IPS-18c (cell line): ENCODE measurements around the gene STYK1.
"Not testable (repeated sequence)": the region's sequence is repeated elsewhere in the genome, so short reads cannot be mapped to it uniquely, and the experiment has no call there.

Source experiments
- H3K4me3 ChIP-seq: 2 replicates; pipeline ENCODE4 v1.7.0; 2013; ENCODE audit warnings: low read depth, mild to moderate bottlenecking, low read length, moderate library complexity; ENCODE audit not compliant: insufficient read depth
- H3K9me3 ChIP-seq: one replicate; pipeline ENCODE4 v1.6.1; 2013; ENCODE audit warnings: mild to moderate bottlenecking, low read length, moderate library complexity; ENCODE audit not compliant: control insufficient read depth, insufficient read depth

STYK1 gene

GRCh38 chr12:10636611-10637010 is 37.2 kb downstream of the STYK1 start:
- no peaks in the 10 kb centered on the region for H3K9me3 ChIP-seq
- no peak overlapping the region for H3K4me3 ChIP-seq

GRCh38 chr12:10636124-10636523 is 37.7 kb downstream of the STYK1 start:
- Histone ChIP-seq H3K4me3 (no peak overlapping the region), H3K9me3 (no peaks in the 10 kb centered on the region)

GRCh38 chr12:10635306-10635705 is 38.5 kb downstream of the STYK1 start:
- H3K9me3 ChIP-seq: no peaks in the 10 kb centered on the region
- no peak overlapping the region for H3K4me3 ChIP-seq

- H3K9me3 ChIP-seq: no peaks in the 10 kb centered on the region
- no peak overlapping the region for H3K4me3 ChIP-seq
Observed at GRCh38 chr12:10634427-10634826, 39.4 kb downstream of the STYK1 start.

- Histone ChIP-seq H3K4me3 (no peak overlapping the region), H3K9me3 (no peaks in the 10 kb centered on the region)
Observed at GRCh38 chr12:10633541-10633940, 40.3 kb downstream of the STYK1 start.

GRCh38 chr12:10632226-10632625 is 41.6 kb downstream of the STYK1 start:
- H3K9me3 ChIP-seq: no peaks in the 10 kb centered on the region

GRCh38 chr12:10624605-10625004 is 49.2 kb downstream of the STYK1 start:
- Histone ChIP-seq H3K9me3 (peaks cover 2% of the 10 kb centered on the region), H3K4me3 (no peak overlapping the region)

More at GRCh38 chr12:10632226-10632625, 41.6 kb downstream of the STYK1 start:
- no peak overlapping the region for H3K4me3 ChIP-seq

GRCh38 chr12:10623131-10623530 is 50.7 kb downstream of the STYK1 start:
- peaks cover 2% of the 10 kb centered on the region for H3K9me3 ChIP-seq
- no peak overlapping the region for H3K4me3 ChIP-seq

GRCh38 chr12:10621278-10621677 is 52.6 kb downstream of the STYK1 start:
- no peak overlapping the region for H3K4me3 ChIP-seq
- peaks cover 2% of the 10 kb centered on the region for H3K9me3 ChIP-seq

GRCh38 chr12:10620078-10620779 is 53.6 kb downstream of the STYK1 start:
- H3K9me3 ChIP-seq: peaks cover 2% of the 10 kb centered on the region
- no peak overlapping the region for H3K4me3 ChIP-seq

GRCh38 chr12:10618338-10618987 is 55.4 kb downstream of the STYK1 start:
- Histone ChIP-seq H3K9me3 (no peaks in the 10 kb centered on the region), H3K4me3 (no peak overlapping the region)

GRCh38 chr12:10617863-10618262 is 56.0 kb downstream of the STYK1 start:
- H3K4me3 ChIP-seq: no peak overlapping the region
- H3K9me3 ChIP-seq: no peaks in the 10 kb centered on the region

- no peaks in the 10 kb centered on the region for H3K9me3 ChIP-seq
- no peak overlapping the region for H3K4me3 ChIP-seq
Observed at GRCh38 chr12:10615532-10615931, 58.3 kb downstream of the STYK1 start.

- H3K4me3 ChIP-seq: peak overlapping the region; percentile 74
- no peaks in the 10 kb centered on the region for H3K9me3 ChIP-seq
Observed at GRCh38 chr12:10614056-10614370, 59.8 kb downstream of the STYK1 start.

- peak within 1 kb of the TSS; percentile 74 for H3K4me3 ChIP-seq
- no peaks in the 10 kb centered on the region for H3K9me3 ChIP-seq
Observed at GRCh38 chr12:10613349-10614055, 60.4 kb downstream of the STYK1 start, which contains the start of gene MAGOHB. Gene MAGOHB (minus strand): TSS chr12:10613609. CDS start chr12:10613532, 77 bp downstream.

GRCh38 chr12:10612984-10613348 is 60.9 kb downstream of the STYK1 start:
- peak overlapping the region; percentile 74 for H3K4me3 ChIP-seq
- no peaks in the 10 kb centered on the region for H3K9me3 ChIP-seq

GRCh38 chr12:10612110-10612509 is 61.7 kb downstream of the STYK1 start:
- Histone ChIP-seq H3K4me3 (peak overlapping the region; percentile 74; the same call in 1 of the 2 replicates), H3K9me3 (no peaks in the 10 kb centered on the region)

- H3K4me3 ChIP-seq, H3K9me3 ChIP-seq: not testable (repeated sequence)
Observed at GRCh38 chr12:10611258-10611657, 62.6 kb downstream of the STYK1 start.
